ENCODE data around the gene PCDHA1.

DNA sequence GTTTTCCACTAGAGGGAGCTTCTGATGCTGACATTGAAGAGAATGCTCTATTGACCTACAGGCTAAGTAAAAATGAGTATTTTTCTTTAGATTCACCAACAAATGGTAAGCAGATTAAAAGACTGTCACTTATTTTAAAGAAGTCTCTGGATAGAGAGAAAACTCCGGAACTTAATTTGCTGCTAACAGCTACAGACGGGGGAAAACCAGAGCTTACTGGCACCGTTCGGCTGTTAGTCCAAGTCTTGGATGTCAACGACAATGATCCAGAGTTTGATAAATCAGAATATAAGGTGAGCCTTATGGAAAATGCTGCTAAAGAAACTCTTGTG lies 83.6 kb downstream of the PCDHA1 start:
- TF ChIP-seq, protein P1, sequence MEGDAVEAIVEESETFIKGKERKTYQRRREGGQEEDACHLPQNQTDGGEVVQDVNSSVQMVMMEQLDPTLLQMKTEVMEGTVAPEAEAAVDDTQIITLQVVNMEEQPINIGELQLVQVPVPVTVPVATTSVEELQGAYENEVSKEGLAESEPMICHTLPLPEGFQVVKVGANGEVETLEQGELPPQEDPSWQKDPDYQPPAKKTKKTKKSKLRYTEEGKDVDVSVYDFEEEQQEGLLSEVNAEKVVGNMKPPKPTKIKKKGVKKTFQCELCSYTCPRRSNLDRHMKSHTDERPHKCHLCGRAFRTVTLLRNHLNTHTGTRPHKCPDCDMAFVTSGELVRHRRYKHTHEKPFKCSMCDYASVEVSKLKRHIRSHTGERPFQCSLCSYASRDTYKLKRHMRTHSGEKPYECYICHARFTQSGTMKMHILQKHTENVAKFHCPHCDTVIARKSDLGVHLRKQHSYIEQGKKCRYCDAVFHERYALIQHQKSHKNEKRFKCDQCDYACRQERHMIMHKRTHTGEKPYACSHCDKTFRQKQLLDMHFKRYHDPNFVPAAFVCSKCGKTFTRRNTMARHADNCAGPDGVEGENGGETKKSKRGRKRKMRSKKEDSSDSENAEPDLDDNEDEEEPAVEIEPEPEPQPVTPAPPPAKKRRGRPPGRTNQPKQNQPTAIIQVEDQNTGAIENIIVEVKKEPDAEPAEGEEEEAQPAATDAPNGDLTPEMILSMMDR (IDR thresholded peaks at IDR 0.05) = peak; percentile 2; the same call in 1 of the 2 replicates
- TF ChIP-seq, protein P2, sequence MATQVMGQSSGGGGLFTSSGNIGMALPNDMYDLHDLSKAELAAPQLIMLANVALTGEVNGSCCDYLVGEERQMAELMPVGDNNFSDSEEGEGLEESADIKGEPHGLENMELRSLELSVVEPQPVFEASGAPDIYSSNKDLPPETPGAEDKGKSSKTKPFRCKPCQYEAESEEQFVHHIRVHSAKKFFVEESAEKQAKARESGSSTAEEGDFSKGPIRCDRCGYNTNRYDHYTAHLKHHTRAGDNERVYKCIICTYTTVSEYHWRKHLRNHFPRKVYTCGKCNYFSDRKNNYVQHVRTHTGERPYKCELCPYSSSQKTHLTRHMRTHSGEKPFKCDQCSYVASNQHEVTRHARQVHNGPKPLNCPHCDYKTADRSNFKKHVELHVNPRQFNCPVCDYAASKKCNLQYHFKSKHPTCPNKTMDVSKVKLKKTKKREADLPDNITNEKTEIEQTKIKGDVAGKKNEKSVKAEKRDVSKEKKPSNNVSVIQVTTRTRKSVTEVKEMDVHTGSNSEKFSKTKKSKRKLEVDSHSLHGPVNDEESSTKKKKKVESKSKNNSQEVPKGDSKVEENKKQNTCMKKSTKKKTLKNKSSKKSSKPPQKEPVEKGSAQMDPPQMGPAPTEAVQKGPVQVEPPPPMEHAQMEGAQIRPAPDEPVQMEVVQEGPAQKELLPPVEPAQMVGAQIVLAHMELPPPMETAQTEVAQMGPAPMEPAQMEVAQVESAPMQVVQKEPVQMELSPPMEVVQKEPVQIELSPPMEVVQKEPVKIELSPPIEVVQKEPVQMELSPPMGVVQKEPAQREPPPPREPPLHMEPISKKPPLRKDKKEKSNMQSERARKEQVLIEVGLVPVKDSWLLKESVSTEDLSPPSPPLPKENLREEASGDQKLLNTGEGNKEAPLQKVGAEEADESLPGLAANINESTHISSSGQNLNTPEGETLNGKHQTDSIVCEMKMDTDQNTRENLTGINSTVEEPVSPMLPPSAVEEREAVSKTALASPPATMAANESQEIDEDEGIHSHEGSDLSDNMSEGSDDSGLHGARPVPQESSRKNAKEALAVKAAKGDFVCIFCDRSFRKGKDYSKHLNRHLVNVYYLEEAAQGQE (IDR thresholded peaks at IDR 0.05; ENCODE audit: insufficient read depth in 1 of 2, low read depth in 2 of 2, low read length in 1 of 2) = no peak
- no peak for TF ChIP-seq POLR2AphosphoS5 (IDR thresholded peaks at IDR 0.05; ENCODE audit: low read depth, low read length)
